HG02763 (cell line): ENCODE measurements around the gene EEPD1.
"Not testable (repeated sequence)": the region's sequence is repeated elsewhere in the genome, so short reads cannot be mapped to it uniquely, and the experiment has no call there.

Source experiments
- ATAC-seq: cut with Tn5 transposase; IDR thresholded peaks from one replicate; pipeline ENCODE4 v1.9.1; 2021; ENCODE audit warnings: mild to moderate bottlenecking, moderate library complexity; ENCODE audit not compliant: unreplicated experiment

Gene EEPD1

GRCh38 chr7:36214608-36215456, 61.8 kb downstream of the EEPD1 start:
- no peak for ATAC-seq

GRCh38 chr7:36215457-36215765, 62.4 kb downstream of the EEPD1 start:
- ATAC-seq: no peak

GRCh38 chr7:36216063-36216684, 63.1 kb downstream of the EEPD1 start:
- no peak for ATAC-seq

- no peak for ATAC-seq
Observed at GRCh38 chr7:36217211-36217960, 64.3 kb downstream of the EEPD1 start.

GRCh38 chr7:36217961-36218284, 64.9 kb downstream of the EEPD1 start:
- no peak for ATAC-seq

- ATAC-seq: no peak
Observed at GRCh38 chr7:36219429-36219828, 66.4 kb downstream of the EEPD1 start.

GRCh38 chr7:36223851-36224250, 70.8 kb downstream of the EEPD1 start:
- ATAC-seq: no peak

GRCh38 chr7:36224934-36225858, 72.1 kb downstream of the EEPD1 start:
- no peak for ATAC-seq

- ATAC-seq: no peak
Observed at GRCh38 chr7:36226151-36226550, 73.1 kb downstream of the EEPD1 start.

GRCh38 chr7:36227223-36227622, 74.2 kb downstream of the EEPD1 start:
- ATAC-seq: no peak

- ATAC-seq: no peak
Observed at GRCh38 chr7:36228039-36228438, 75.0 kb downstream of the EEPD1 start.

GRCh38 chr7:36231406-36231805, 78.4 kb downstream of the EEPD1 start:
- no peak for ATAC-seq

- no peak for ATAC-seq
Observed at GRCh38 chr7:36232555-36232954, 79.5 kb downstream of the EEPD1 start.

- no peak for ATAC-seq
Observed at GRCh38 chr7:36232971-36233550, 80.0 kb downstream of the EEPD1 start.

- no peak for ATAC-seq
Observed at GRCh38 chr7:36236073-36236472, 83.0 kb downstream of the EEPD1 start.

- ATAC-seq: no peak
Observed at GRCh38 chr7:36238138-36238537, 85.1 kb downstream of the EEPD1 start.

- ATAC-seq: not testable (repeated sequence)
Observed at GRCh38 chr7:36243356-36243755, 90.3 kb downstream of the EEPD1 start.

GRCh38 chr7:36244001-36244400, 90.9 kb downstream of the EEPD1 start:
- ATAC-seq: not testable (repeated sequence)

- no peak for ATAC-seq
Observed at GRCh38 chr7:36244429-36244828, 91.4 kb downstream of the EEPD1 start.

GRCh38 chr7:36245684-36246299, 92.7 kb downstream of the EEPD1 start:
- no peak for ATAC-seq
